ENCODE measurements around the gene BRD9.

DNA sequence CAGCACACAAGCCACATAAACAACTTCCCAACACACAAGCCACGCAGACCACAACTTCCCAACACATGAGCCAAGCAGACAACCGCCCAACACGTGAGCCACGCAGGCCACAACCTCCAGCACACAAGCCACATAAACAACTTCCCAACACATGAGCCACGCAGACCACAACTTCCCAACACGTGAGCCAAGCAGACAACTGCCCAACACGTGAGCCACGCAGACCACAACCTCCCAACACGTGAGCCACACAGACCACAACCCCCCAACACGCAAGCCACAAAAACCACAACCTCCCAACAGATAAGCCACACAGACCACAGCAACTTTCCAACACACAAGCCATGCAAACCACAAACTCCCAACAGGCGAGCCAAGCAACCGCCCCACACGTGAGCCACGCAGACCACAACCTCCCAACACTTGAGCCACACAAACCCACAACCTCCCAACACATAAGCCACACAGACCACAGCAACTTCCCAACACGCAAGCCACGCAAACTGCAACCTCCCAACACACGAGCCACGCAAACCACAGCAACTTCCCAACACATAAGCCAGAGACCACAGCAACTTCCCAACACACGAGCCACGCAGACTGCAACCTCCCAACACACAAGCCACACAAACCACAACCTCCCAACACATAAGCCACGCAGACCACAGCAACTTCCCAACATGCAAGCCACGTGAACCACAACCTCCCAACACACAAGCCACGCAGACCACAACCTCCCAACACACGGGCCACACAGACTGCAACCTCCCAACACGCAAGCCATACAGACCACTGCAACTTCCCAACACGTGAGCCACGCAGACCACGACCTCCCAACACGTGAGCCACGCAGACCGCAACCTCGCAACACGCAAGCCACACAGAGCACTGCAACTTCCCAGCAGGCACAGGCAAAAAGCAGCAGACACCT lies 10.1 kb downstream of the BRD9 start:
- TF ChIP-seq, protein P1, sequence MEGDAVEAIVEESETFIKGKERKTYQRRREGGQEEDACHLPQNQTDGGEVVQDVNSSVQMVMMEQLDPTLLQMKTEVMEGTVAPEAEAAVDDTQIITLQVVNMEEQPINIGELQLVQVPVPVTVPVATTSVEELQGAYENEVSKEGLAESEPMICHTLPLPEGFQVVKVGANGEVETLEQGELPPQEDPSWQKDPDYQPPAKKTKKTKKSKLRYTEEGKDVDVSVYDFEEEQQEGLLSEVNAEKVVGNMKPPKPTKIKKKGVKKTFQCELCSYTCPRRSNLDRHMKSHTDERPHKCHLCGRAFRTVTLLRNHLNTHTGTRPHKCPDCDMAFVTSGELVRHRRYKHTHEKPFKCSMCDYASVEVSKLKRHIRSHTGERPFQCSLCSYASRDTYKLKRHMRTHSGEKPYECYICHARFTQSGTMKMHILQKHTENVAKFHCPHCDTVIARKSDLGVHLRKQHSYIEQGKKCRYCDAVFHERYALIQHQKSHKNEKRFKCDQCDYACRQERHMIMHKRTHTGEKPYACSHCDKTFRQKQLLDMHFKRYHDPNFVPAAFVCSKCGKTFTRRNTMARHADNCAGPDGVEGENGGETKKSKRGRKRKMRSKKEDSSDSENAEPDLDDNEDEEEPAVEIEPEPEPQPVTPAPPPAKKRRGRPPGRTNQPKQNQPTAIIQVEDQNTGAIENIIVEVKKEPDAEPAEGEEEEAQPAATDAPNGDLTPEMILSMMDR (IDR thresholded peaks at IDR 0.05; ENCODE audit: low read depth, low read length) = no peak
- no peak for TF ChIP-seq EZH2phosphoT487 (IDR thresholded peaks at IDR 0.05; ENCODE audit: low read depth)
